ENCODE results near the gene SLC23A1.

DNA sequence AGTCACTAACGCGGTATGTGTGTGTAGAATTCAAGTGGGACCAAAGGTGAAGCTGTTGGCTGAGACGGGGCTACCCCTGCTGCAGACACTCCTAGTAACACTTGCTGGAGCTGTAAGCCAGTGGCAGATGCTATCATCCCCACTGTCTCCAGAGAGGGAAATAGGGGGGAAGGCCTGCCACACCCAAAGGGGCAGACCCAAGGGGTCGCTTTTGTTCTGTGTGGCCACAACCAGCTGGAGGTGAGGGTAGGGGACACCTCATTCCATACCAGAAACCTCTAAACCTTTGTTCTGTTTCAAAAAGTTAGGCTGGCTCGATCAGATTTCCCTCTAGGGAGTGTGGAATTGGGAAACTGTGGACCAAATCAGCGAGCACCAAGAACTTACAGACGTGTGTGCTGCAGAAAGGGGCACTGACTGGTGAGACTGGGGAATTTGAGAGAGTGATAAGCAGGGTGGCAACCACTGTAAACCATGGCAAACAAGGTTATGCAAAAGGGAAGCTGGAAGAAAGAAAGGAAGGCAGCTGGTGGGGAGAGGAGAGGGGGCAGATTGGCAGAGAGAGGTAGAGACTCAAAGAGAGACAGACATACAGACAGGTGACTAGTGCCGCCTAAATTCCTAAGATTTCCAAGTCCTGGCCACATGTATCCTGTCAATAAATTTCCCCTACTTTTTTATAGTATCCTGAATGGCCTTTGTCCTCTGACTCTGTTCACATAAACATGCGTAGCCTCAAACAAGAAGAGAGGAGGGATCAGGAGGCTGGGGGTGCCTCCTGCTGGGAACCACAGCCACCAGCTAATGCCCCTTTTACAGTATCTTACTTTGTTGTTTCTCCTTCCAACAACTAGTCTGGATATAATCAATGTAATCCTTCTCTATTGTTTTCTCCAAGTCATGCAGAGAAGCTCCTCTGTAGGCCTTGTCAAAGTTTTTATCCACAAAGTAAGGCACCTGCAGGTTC lies 36.4 kb upstream of the SLC23A1 start:
- TF ChIP-seq EP300 (IDR thresholded peaks at IDR 0.05) (no peak), CTCF (IDR thresholded peaks at IDR 0.05) (no peak)

All from tibial nerve (tissue), 4 donors.